MM.1S (cell line): ENCODE results near the gene CCDC146.
A peak's percentile ranks its signal among the peaks of the same experiment; 100 is the strongest.
"Not testable (repeated sequence)": the region's sequence is repeated elsewhere in the genome, so short reads cannot be mapped to it uniquely, and the experiment has no call there.

Experiments used
- DNase-seq: peaks from one replicate; pipeline ENCODE4 v3.0.0-alpha.2; 2015
- H2AFZ ChIP-seq: fragments of 300-600 bp; sonication (generic); 2 replicates; pipeline ENCODE4 v1.6.0; 2016; ENCODE audit warnings: antibody characterized with exemption, low read length
- H3F3A ChIP-seq: fragments of 300-600 bp; sonication (generic); 2 replicates; pipeline ENCODE4 v1.6.1; 2016; ENCODE audit warnings: mild to moderate bottlenecking, antibody characterized with exemption, low read length, moderate library complexity, mixed read lengths; ENCODE audit not compliant: insufficient read depth
- H3K27ac ChIP-seq: fragments of 300-600 bp; sonication (generic); 2 replicates; pipeline ENCODE4 v1.5.1; 2016; ENCODE audit warnings: mild to moderate bottlenecking, low read length
- H3K27me3 ChIP-seq: fragments of 300-600 bp; sonication (generic); replicated peaks from 2 replicates; pipeline ENCODE4 v1.6.0; 2016; ENCODE audit warnings: low read length; ENCODE audit not compliant: insufficient read depth
- H3K36me3 ChIP-seq: fragments of 300-600 bp; sonication (generic); replicated peaks from 2 replicates; pipeline ENCODE4 v1.6.1; 2016; ENCODE audit warnings: mild to moderate bottlenecking, low read length, mixed read lengths; ENCODE audit not compliant: insufficient read depth
- H3K4me1 ChIP-seq: fragments of 300-600 bp; sonication (generic); 2 replicates; pipeline ENCODE4 v1.6.1; 2016; ENCODE audit warnings: low read length, mixed read lengths
- H3K4me2 ChIP-seq: fragments of 300-600 bp; sonication (generic); 2 replicates; pipeline ENCODE4 v1.6.0; 2016; ENCODE audit warnings: low read depth, low read length
- H3K4me3 ChIP-seq: fragments of 300-600 bp; sonication (generic); 2 replicates; pipeline ENCODE4 v1.5.1; 2016; ENCODE audit warnings: low read length, mixed read lengths
- H3K79me2 ChIP-seq: fragments of 300-600 bp; sonication (generic); 2 replicates; pipeline ENCODE4 v1.6.1; 2016; ENCODE audit warnings: mixed run types, low read length, mixed read lengths
- H3K9ac ChIP-seq: fragments of 300-600 bp; sonication (generic); 2 replicates; pipeline ENCODE4 v1.6.1; 2016; ENCODE audit warnings: low read length, mixed read lengths
- H3K9me2 ChIP-seq: fragments of 300-600 bp; sonication (generic); replicated peaks from 2 replicates; pipeline ENCODE4 v1.6.1; 2016; ENCODE audit warnings: mild to moderate bottlenecking, low read length, mixed read lengths; ENCODE audit not compliant: insufficient read depth
- H3K9me3 ChIP-seq: fragments of 300-600 bp; sonication (generic); replicated peaks from 2 replicates; pipeline ENCODE4 v1.6.1; 2016; ENCODE audit warnings: mild to moderate bottlenecking, low read length, mixed read lengths; ENCODE audit not compliant: insufficient read depth
- H4K20me1 ChIP-seq: fragments of 300-600 bp; sonication (generic); 2 replicates; pipeline ENCODE4 v1.6.1; 2016; ENCODE audit warnings: mild to moderate bottlenecking, low read length, moderate library complexity, mixed read lengths; ENCODE audit not compliant: insufficient read depth
- CTCF ChIP-seq: fragments of 300-600 bp; sonication (generic); IDR thresholded peaks from 2 replicates; pipeline ENCODE4 v1.5.1; 2016; ENCODE audit warnings: antibody characterized with exemption, low read length, mixed read lengths
- EZH2 ChIP-seq: fragments of 300-600 bp; sonication (generic); optimal IDR thresholded peaks from 2 replicates; pipeline ENCODE3; 2017; ENCODE audit warnings: low read depth, mild to moderate bottlenecking, antibody characterized with exemption, low read length, mixed read lengths
- EZH2phosphoT487 ChIP-seq: fragments of 300-600 bp; sonication (generic); IDR thresholded peaks from 2 replicates; pipeline ENCODE4 v1.6.1; 2018; ENCODE audit warnings: antibody characterized with exemption, low read length

The CCDC146 gene

GRCh38 chr7:77329466-77330168 lies 207.2 kb downstream of the CCDC146 start:
- no peaks in the 10 kb centered on the region for H3K9me3 ChIP-seq
- no peaks in the 10 kb centered on the region for H3K79me2 ChIP-seq
- no peak for DNase-seq
- H4K20me1 ChIP-seq = no peaks in the 10 kb centered on the region
- H3K9ac ChIP-seq = no peak overlapping the region
- no peaks in the 10 kb centered on the region for H3K9me2 ChIP-seq
- H3K27me3 ChIP-seq = no peaks in the 10 kb centered on the region
- TF ChIP-seq CTCF (no peak), EZH2 (no peak), EZH2phosphoT487 (no peak)
- H2AFZ ChIP-seq = peak overlapping the region; percentile 46
- H3K4me3 ChIP-seq = no peak overlapping the region
- H3K4me2 ChIP-seq = peak overlapping the region; percentile 27; the same call in 1 of the 2 replicates
- H3K36me3 ChIP-seq = no peaks in the 10 kb centered on the region
- peaks cover 18% of the 10 kb centered on the region; the same call in 1 of the 2 replicates for H3F3A ChIP-seq
- peaks cover 54% of the 10 kb centered on the region for H3K4me1 ChIP-seq
- peak overlapping the region; percentile 70; the same call in 1 of the 2 replicates for H3K27ac ChIP-seq

- Histone ChIP-seq H3F3A (peaks cover 20% of the 10 kb centered on the region; the same call in 1 of the 2 replicates), H3K27ac (peak overlapping the region; percentile 70; the same call in 1 of the 2 replicates), H3K4me1 (peaks cover 57% of the 10 kb centered on the region), H3K4me2 (peak overlapping the region; percentile 27), H3K9ac (peak overlapping the region; percentile 8; the same call in 1 of the 2 replicates), H3K9me3 (no peaks in the 10 kb centered on the region), H3K79me2 (no peaks in the 10 kb centered on the region), H4K20me1 (no peaks in the 10 kb centered on the region), H3K4me3 (no peak overlapping the region), H3K27me3 (no peaks in the 10 kb centered on the region), H3K36me3 (no peaks in the 10 kb centered on the region), H2AFZ (peak overlapping the region; percentile 46), H3K9me2 (no peaks in the 10 kb centered on the region)
- peak; percentile 68 for DNase-seq
- TF ChIP-seq CTCF (no peak), EZH2phosphoT487 (no peak)
These were observed 207.9 kb downstream of the CCDC146 start for GRCh38 chr7:77330169-77330882.

GRCh38 chr7:77331938-77332695 lies 209.7 kb downstream of the CCDC146 start:
- no peak overlapping the region for H3K4me3 ChIP-seq
- H3K9ac ChIP-seq = no peak overlapping the region; the same call in 1 of the 2 replicates
- H3K27me3 ChIP-seq = no peaks in the 10 kb centered on the region
- TF ChIP-seq CTCF = peak; percentile 70
- no peak for TF ChIP-seq EZH2
- TF ChIP-seq EZH2phosphoT487 = no peak
- peaks cover 28% of the 10 kb centered on the region; the same call in 1 of the 2 replicates for H3F3A ChIP-seq
- no peaks in the 10 kb centered on the region for H3K36me3 ChIP-seq
- H3K79me2 ChIP-seq = no peaks in the 10 kb centered on the region
- no peaks in the 10 kb centered on the region for H3K9me2 ChIP-seq
- peaks cover 60% of the 10 kb centered on the region for H3K4me1 ChIP-seq
- peak overlapping the region; percentile 46; the same call in 1 of the 2 replicates for H3K4me2 ChIP-seq
- H3K9me3 ChIP-seq = no peaks in the 10 kb centered on the region
- no peaks in the 10 kb centered on the region for H4K20me1 ChIP-seq
- no peak overlapping the region for H3K27ac ChIP-seq
- peak overlapping the region; percentile 19; the same call in 1 of the 2 replicates for H2AFZ ChIP-seq
- peak; percentile 87 for DNase-seq

GRCh38 chr7:77334039-77334438 lies 211.6 kb downstream of the CCDC146 start:
- not testable (repeated sequence) for DNase-seq, H3K9me3 ChIP-seq, H3K27ac ChIP-seq, H3K4me3 ChIP-seq, H3K36me3 ChIP-seq, H2AFZ ChIP-seq, H3K4me2 ChIP-seq, H3K9me2 ChIP-seq, H3K27me3 ChIP-seq, H3K9ac ChIP-seq, H3K79me2 ChIP-seq, H4K20me1 ChIP-seq
- Histone ChIP-seq H3K4me1 (peaks cover 42% of the 10 kb centered on the region), H3F3A (peaks cover 20% of the 10 kb centered on the region; the same call in 1 of the 2 replicates)
